ENCODE data around the gene CYTH4.

Gene CYTH4

DNA sequence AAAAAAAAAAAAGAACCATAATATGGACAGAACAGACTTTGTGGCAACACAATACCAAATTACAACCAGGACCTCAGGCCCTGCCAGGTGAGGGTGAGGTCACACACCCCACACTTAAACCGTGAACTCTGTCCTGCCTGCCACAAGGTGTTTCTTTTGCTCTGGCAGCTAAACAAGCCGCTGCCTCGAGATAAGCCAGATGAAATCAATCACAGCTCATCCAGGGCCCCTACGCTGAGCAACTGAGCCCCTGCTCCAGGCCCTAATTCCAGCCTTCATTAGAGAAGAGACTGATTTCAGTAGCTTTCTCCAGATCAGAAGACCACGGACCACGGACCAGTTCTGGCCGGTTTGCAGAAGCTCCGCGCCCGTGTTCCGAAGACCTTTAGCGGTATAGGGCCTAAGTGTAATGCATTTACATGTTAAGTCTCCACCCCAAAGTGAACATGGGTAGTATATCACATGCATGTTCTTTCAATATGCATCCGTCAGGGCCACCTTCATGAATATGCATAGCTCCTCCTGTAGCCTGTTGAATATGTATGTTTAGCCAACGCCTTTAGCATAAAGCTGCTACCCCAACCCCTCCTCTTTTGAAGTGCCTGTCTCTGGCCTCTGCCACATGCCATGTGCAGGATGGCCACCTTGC is 23.4 kb upstream of the CYTH4 start:
- Mint-ChIP-seq H3K4me1 (peaks cover 45% of the 10 kb centered on the region), H3K4me3 (no peak overlapping the region), H3K36me3 (no peaks in the 10 kb centered on the region), H3K27me3 (no peaks in the 10 kb centered on the region), H3K27ac (no peak overlapping the region), H3K9me3 (no peaks in the 10 kb centered on the region)
- ATAC-seq: no peak

DNA sequence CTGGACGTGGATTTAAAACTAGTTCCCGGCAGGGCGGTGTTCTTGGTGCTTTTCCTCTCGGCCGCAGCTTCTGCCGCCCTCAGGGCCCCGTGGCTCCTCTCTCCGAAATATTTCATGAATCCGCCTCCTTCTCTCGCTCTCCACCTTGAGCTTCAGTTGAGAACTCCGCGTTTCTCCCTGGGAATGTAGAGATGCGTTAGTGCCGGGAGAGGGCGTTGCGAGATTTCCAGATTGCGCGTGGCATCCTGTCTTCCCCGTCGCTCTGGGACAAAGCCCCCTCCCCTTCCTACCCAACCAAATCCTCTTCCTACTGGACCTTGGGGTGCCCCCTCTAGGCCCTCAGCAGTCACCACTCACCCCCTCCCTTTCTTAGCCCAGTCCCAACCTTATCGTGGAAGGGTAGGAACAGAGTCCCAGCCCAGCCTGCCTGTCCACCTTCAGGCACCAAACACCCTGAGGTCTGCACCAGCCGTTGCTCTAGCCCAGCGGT is 22.7 kb upstream of the CYTH4 start:
- Mint-ChIP-seq H3K36me3 (no peaks in the 10 kb centered on the region), H3K4me1 (peaks cover 45% of the 10 kb centered on the region), H3K27me3 (no peaks in the 10 kb centered on the region), H3K9me3 (peaks cover 2% of the 10 kb centered on the region), H3K4me3 (peak overlapping the region; percentile 46), H3K27ac (peak overlapping the region; percentile 66)
- ATAC-seq: no peak

DNA sequence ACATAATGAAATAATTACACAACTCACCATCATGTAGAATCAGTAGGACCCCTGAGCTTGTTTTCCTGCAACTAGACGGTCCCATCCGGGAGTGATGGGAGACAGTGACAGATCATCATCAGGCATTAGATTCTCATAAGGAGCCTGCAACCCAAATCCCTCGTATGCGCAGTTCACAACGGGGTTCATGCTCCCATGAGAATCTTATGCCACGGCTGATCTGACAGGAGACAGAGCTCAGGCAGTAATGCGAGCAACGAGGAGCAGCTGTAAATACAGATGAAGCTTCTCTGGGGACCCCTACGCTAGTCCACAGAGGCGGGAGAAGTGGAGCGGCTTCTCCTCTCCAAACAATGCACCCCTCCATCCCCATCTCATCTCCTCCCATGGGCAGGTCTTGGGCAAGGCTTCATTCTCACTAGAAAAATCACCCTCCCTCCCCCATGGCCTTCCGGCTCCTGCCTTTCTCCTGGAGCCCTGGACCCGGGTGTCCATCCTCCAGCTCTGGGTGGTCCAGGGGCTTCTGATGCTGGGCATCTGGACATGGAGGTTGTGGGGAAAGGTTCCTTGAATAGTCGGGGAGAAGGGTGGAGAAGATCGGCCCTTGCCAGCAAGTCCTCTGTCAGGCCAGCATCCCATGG is 22.0 kb upstream of the CYTH4 start:
- peak overlapping the region; percentile 66 for H3K27ac Mint-ChIP-seq
- H3K27me3 Mint-ChIP-seq: no peaks in the 10 kb centered on the region
- H3K4me1 Mint-ChIP-seq: peaks cover 40% of the 10 kb centered on the region
- H3K4me3 Mint-ChIP-seq: no peak overlapping the region
- peaks cover 4% of the 10 kb centered on the region for H3K9me3 Mint-ChIP-seq
- no peak for ATAC-seq
- no peaks in the 10 kb centered on the region for H3K36me3 Mint-ChIP-seq

DNA sequence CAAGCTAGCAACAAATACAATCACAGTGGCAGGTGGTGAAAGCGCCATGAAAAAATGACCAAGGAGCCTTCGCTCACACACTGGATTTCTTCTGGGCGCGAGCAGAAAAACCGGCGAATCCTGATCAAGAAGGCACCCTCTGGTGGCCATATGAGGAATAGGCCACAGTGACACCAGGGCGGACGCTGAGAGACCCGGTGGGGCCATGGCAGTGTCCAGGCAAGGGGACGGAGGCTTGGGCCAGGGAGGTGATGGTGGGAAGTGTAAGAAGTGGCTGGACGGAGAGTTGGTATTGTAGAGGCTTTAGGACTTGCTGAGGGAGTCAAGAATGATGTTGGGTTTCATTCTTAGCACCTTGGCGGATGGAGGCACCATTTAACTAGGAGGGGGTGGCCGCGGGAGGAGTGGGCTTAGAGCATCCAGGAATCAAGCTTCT is 21.4 kb upstream of the CYTH4 start:
- peak overlapping the region; percentile 27 for H3K27ac Mint-ChIP-seq
- H3K4me3 Mint-ChIP-seq: no peak overlapping the region
- no peaks in the 10 kb centered on the region for H3K36me3 Mint-ChIP-seq
- peaks cover 34% of the 10 kb centered on the region for H3K4me1 Mint-ChIP-seq
- H3K27me3 Mint-ChIP-seq: no peaks in the 10 kb centered on the region
- ATAC-seq: peak; percentile 72
- peaks cover 4% of the 10 kb centered on the region for H3K9me3 Mint-ChIP-seq

DNA sequence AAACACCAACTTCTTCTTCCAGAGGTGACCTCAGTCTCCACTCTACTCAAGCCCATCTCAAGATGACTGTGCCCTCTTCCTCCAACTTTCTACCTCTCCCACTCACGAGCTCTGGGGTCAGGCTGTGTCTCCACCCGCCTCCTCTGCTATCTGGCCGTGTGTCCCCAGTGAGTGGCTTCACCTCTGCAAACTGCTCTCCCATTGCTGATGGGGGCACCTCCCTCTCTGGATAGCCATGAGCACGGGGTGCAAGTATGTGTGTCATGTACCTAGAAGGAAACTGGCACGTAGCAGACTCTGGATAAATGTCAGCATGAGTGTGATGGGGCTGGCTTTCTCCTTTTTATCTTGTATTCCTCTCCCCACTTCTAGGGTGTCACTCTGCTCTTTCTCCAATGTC is 20.0 kb upstream of the CYTH4 start:
- Mint-ChIP-seq H3K27me3 (no peaks in the 10 kb centered on the region), H3K9me3 (peaks cover 4% of the 10 kb centered on the region), H3K36me3 (no peaks in the 10 kb centered on the region), H3K27ac (peak overlapping the region; percentile 43), H3K4me1 (peaks cover 31% of the 10 kb centered on the region), H3K4me3 (no peak overlapping the region)
- no peak for ATAC-seq

DNA sequence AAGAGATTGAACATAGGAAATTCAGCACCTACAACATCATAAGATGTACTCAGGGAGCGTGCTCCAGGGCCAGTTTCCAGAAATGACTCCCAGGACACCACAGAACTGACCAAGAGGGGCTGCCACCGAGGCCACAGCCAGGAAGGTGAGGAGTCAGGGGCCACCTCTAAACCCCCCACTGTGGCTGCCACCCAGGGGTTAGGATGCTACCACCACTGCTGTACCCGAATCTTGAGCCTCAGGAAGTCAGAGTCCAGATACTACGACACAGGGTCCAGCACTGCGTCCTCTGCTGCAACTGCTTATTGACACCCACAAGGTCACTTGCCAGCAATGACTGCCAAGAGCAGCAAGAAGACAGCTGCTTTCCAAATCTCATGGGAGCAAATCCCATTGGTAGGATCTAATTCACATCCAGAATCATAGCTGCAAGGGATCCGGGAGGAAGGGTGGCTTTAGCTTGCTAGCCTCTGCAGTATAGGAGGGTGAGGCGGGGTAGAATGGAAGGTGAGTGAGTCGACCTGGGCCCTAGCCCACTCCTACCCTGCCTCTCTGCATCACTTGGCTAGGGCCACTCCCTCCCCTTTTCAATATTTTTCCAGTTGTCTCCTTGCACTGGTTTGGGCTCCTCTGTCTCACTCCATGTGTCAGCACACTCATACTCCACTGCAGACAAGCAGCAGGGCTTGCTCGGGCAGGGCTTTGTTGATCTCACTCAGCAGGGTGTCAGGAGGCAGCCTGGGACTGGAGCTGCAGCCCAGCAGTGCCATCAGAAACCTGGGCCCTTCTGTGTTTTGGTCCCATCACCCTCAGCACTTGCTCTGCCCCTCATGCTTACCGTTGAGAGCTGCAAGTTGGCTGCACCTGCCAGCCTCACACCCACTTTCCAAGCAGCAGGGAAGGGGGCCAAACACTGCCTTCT is 18.1 kb upstream of the CYTH4 start:
- Mint-ChIP-seq H3K4me1 (peaks cover 39% of the 10 kb centered on the region), H3K9me3 (peaks cover 4% of the 10 kb centered on the region), H3K27me3 (no peaks in the 10 kb centered on the region), H3K36me3 (no peaks in the 10 kb centered on the region), H3K4me3 (no peak overlapping the region), H3K27ac (no peak overlapping the region)
- ATAC-seq: no peak

DNA sequence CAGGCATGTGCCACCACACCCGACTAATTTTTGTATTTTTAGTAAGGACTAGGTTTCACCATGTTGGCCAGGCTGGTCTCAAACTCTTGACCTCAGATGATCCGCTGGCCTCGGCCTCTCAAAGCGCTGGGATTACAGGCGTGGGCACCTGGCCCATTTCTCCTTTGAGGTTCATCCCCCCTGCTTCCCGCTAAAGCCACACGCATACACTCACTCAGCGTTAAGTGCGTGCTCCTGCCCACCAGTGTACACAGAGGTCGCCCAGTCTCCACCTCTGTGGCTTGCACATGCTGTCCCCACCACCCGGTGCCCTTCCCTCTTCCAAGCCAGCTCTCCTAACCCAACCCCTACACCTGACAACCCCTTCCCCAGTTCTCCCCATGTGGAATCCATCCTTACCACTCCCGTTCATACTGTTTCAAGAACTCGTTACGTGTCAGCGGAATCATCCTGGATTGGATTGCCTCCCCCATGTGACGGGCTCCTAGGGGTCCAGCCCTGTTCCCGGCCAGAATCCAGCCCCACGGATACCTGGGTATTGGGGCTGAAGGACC is 15.7 kb upstream of the CYTH4 start:
- H3K36me3 Mint-ChIP-seq: no peaks in the 10 kb centered on the region
- H3K4me3 Mint-ChIP-seq: peak overlapping the region; percentile 93
- H3K9me3 Mint-ChIP-seq: peaks cover 4% of the 10 kb centered on the region
- peak overlapping the region; percentile 98 for H3K27ac Mint-ChIP-seq
- H3K27me3 Mint-ChIP-seq: no peaks in the 10 kb centered on the region
- peak; percentile 32 for ATAC-seq
- H3K4me1 Mint-ChIP-seq: peaks cover 28% of the 10 kb centered on the region

DNA sequence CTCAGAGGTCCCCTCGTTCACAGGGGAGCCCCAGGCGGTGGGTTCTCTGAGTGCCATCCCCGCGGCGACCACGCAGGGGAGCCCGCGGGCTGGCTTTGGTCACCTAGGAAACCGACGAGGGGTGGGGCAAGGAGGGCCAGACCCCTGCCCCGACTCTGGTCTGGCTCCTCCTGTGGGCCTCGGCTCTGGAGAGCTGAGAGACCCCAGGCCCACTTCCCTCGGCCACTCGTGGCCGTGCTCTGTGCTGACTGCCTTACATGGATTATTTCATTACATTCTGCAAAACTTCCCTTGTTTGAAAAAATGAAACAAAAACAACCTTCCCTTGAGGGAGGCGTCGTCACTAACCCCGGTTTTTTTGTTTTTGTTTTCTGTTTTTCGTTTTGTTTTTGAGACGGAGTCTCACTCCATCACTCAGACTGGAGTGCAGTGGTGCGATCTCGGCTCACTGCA is 15.1 kb upstream of the CYTH4 start:
- Mint-ChIP-seq H3K27me3 (no peaks in the 10 kb centered on the region), H3K36me3 (no peaks in the 10 kb centered on the region), H3K4me1 (peaks cover 31% of the 10 kb centered on the region), H3K4me3 (peak overlapping the region; percentile 93), H3K9me3 (peaks cover 4% of the 10 kb centered on the region), H3K27ac (peak overlapping the region; percentile 98)
- ATAC-seq: peak; percentile 92

DNA sequence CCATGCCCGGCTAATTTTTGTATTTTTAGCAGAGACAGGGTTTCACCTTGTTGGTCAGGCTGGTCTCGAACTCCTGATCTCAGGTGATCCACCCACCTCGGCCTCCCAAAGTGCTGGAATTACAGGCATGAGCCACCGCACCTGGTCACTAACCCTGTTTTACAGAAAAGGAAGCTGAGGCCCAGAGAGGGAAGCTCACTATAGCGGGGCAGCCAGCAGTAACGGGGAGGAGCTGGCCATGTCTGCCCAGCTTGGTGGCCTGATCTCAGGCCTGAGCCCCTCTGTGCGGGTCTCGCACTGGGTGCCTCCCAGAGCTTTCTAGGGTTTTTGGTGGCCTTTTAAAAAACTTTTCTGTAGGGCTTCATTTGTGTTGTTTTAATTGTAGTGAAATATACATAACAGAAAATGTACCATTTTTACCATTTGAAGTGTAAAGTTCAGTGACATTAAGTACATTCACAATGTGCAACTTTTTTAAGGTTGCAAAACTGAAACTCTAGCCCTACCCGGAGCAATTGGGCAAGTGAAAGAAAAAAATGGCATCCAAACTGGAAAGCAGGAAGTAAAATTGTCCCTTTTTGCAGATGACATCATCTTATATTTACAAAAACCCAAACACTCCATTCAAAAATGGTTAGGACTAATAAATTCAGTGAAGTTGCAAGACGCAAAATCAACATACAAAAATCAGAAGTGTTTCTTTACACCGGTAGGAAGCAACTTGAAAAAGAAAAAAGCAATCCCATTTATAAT is 14.5 kb upstream of the CYTH4 start:
- Mint-ChIP-seq H3K36me3 (no peaks in the 10 kb centered on the region), H3K27me3 (no peaks in the 10 kb centered on the region), H3K27ac (peak overlapping the region; percentile 98), H3K4me3 (peak overlapping the region; percentile 93), H3K9me3 (peaks cover 4% of the 10 kb centered on the region), H3K4me1 (peaks cover 31% of the 10 kb centered on the region)
- ATAC-seq: no peak

DNA sequence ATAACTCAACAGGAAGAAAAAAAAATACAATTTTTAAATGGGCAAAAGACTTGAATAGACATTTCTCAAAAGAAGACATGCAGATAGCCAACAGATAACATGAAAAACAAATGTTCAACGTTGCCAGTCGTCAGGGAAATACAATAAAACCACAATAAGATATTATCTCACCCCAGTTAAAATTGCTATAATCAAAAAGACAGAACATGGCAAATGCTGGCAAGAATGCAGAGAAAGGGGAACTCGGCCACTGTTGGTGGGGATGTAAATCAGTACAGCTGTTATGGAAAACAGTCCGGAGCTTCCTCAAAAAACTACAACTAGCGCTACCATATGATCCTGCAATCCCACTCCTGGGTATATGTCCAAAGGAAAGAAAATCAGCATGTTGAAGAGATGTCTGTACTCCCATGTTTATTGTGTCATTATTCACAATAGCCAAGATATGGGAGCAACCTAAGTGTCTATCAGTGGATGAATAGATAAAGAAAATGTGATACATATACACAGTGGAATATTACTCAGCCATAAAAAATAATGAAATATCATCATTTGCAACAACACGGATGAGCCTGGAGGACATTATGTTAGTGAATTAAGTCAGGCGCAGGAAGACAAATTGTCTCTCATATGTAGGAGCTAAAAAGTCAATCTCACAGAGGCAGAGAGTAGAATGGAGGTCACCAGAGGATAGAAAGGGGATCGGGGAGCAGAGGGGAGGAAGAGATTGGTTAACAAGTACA is 12.2 kb upstream of the CYTH4 start:
- Mint-ChIP-seq H3K4me1 (peaks cover 53% of the 10 kb centered on the region), H3K27me3 (no peaks in the 10 kb centered on the region), H3K4me3 (no peak overlapping the region), H3K9me3 (no peaks in the 10 kb centered on the region), H3K36me3 (no peaks in the 10 kb centered on the region), H3K27ac (peak overlapping the region; percentile 21)
- ATAC-seq: no peak

DNA sequence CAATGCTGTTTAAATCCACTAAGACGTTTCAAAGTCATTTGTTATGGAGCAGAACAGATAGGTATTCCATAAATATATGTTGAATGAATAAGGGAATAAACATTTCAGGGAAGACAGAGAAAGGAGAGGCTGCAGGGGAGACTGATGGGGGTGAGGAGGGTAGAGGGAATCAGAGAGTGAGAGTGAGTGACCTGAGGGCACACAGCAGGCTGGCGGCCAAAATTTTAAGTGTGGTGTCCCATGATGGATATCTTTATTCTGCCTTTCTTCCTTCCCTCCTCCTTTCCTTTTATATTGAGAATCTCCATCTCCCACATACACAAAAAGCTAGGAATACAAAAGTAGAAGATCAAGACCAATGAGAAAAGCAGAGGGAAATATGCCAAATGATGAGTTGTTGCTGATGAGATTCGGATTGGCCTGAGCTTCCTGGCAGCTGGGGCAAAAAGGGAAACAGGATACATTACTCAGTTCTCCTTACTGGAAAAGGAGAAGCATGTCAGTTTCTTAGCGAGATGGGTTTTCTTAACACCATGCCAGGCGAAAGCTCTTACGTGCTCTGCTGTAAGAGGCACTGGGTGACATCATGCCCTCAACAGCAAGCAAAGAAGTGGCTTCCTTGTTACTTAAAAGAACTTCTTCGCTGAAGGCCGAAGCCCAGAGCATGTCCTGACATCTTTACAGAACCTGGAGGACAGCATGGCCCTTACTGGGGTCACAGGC is 11.2 kb upstream of the CYTH4 start:
- ATAC-seq: no peak
- H3K27ac Mint-ChIP-seq: peak overlapping the region; percentile 21
- H3K4me1 Mint-ChIP-seq: peaks cover 63% of the 10 kb centered on the region

DNA sequence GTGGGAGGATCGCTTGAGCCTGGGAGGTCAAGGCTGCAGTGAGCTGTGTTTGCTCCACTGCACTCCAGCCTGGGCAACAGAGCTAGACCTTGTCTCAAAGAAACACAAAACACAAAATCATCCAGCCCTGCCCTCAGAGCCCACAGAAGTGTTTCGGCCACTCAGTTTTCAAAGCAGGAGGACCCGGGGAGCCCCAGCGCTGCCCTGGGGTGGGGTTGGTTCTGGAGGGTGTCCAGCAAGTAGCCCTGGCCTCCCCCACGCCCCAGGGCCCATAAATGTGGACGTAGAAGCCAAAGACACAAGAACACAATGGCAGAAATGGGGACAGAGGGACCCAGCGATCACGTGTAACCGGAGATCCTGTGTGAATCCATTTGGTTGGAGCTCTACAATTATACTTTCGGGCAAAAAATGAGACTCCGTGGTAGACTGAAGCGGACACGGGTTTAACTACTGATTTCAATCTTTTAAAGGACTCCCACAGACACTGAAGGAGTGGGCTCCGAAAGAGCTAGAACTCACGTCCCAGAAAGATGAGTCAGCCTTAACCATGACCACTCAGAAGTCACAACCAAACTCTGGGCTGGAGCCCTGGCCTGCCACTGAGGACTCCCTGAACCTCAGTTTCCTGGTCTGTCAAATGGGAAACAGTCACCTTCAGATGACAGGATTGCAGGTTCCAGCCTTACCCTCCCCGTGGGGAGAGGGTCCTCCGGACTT is 9.0 kb upstream of the CYTH4 start:
- no peaks in the 10 kb centered on the region for H3K27me3 Mint-ChIP-seq
- H3K9me3 Mint-ChIP-seq: no peaks in the 10 kb centered on the region
- no peaks in the 10 kb centered on the region for H3K36me3 Mint-ChIP-seq
- peak; percentile 64 for ATAC-seq
- peaks cover 53% of the 10 kb centered on the region for H3K4me1 Mint-ChIP-seq
- H3K27ac Mint-ChIP-seq: peak overlapping the region; percentile 82
- no peak overlapping the region for H3K4me3 Mint-ChIP-seq

More for the DNA sequence above, 11.2 kb upstream of the CYTH4 start:
- Mint-ChIP-seq H3K36me3 (no peaks in the 10 kb centered on the region), H3K4me3 (no peak overlapping the region), H3K9me3 (no peaks in the 10 kb centered on the region), H3K27me3 (no peaks in the 10 kb centered on the region)

DNA sequence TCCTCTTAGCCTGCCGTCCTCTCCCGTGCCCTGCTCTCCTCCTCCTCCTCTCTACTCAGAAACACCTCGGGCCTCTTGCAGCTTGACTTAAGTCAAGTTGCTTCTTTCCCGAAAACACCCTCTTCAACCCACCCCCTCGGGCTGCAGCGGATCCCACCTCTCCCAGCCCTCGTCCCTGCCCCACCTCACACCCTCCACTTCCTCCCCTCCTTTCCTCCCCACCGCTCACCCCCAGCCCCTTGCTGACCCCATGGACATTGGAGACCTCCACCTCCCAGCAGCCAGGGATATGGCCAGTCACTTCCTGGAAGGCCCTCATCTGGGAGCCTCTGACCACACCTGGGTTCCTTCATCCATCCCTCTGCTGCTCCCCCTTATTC is 8.5 kb upstream of the CYTH4 start:
- Mint-ChIP-seq H3K4me3 (no peak overlapping the region), H3K9me3 (no peaks in the 10 kb centered on the region), H3K27ac (peak overlapping the region; percentile 82)

More for the DNA sequence above, 8.5 kb upstream of the CYTH4 start:
- H3K4me1 Mint-ChIP-seq: peaks cover 57% of the 10 kb centered on the region
- no peaks in the 10 kb centered on the region for H3K36me3 Mint-ChIP-seq
- peak; percentile 21 for ATAC-seq
- H3K27me3 Mint-ChIP-seq: no peaks in the 10 kb centered on the region

Data from stimulated activated memory B cell treated with anti-CD40 and anti-IgM and Interleukin-4, amounts not matched to agents 10 μg/mL and 1 μg/mL and 100 μg/mL, for 72 hours (primary cell).